ENCODE data around the gene G6PC3.

DNA sequence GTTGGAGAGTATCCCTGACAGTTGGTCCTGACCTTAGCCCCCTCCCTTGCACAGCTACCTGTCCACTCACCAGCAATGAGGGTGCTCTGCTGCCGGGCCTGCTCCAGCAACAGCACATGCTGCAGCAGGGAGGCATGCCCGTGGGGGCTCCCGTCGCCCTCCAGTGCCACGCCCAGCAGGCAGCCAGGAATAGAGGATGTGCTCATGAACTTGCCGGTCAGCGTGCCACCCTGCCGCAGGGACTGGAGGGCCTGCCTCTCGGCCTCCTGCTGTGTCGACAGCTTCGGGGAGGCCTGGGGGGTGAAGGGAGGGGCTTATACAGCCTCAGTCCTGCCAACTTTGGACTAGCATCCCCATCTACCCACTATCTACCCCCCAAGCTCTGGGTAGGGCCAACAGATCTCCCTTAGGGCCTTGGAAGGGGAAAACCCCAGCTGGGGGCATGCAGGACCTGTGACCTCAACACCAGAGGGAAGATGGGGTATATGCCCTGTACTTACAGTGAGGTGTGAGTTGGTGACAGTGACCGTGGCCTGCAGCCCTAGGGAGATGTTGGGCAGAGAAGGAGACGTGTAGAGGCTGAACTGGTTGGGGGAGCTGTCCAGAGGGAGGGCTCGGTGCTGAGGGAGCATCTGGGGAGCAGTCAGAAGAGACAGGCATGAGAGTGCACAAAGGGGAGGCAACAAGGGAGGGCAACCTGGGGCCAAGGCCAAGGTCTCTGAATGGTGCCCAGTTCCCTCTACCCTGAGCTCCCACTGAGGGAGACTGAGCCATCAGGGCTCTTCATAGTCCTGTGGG is 20.9 kb downstream of the G6PC3 start:
- TF ChIP-seq, protein P1, sequence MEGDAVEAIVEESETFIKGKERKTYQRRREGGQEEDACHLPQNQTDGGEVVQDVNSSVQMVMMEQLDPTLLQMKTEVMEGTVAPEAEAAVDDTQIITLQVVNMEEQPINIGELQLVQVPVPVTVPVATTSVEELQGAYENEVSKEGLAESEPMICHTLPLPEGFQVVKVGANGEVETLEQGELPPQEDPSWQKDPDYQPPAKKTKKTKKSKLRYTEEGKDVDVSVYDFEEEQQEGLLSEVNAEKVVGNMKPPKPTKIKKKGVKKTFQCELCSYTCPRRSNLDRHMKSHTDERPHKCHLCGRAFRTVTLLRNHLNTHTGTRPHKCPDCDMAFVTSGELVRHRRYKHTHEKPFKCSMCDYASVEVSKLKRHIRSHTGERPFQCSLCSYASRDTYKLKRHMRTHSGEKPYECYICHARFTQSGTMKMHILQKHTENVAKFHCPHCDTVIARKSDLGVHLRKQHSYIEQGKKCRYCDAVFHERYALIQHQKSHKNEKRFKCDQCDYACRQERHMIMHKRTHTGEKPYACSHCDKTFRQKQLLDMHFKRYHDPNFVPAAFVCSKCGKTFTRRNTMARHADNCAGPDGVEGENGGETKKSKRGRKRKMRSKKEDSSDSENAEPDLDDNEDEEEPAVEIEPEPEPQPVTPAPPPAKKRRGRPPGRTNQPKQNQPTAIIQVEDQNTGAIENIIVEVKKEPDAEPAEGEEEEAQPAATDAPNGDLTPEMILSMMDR (IDR thresholded peaks at IDR 0.05) = no peak
- TF ChIP-seq POLR2A (IDR thresholded peaks at IDR 0.05) (no peak), EP300 (IDR thresholded peaks at IDR 0.05) (no peak)

All from ovary (tissue), 3 donors.